ENCODE measurements around the gene MYO1A.

GRCh38 chr12:57046947-57047890 lies 2.7 kb downstream of the MYO1A start:
- TF ChIP-seq CTCF (optimal IDR thresholded peaks at IDR 0.05 in 1 of 3, IDR thresholded peaks at IDR 0.05 in 1 of 3, conservative IDR thresholded peaks at IDR 0.05 in 1 of 3; ENCODE audit: extremely low read depth in 1 of 3, insufficient read depth in 2 of 3, low read length in 3 of 3) (no peak), EZH2 (IDR thresholded peaks at IDR 0.05; ENCODE audit: low read length) (no peak)
